GM12875 (cell line): ENCODE measurements around the gene TNFAIP8L3.

Source experiments
- H3K4me3 ChIP-seq: one replicate; pipeline ENCODE4 v1.5.1; 2011; ENCODE audit warnings: low read depth, low read length, control low read depth
- CTCF ChIP-seq: IDR thresholded peaks from 2 replicates; pipeline ENCODE4 v1.5.1; 2011; ENCODE audit warnings: low read depth, mild to moderate bottlenecking, control low read depth, inconsistent platforms, low read length, moderate library complexity, borderline replicate concordance; ENCODE audit not compliant: insufficient read depth

The TNFAIP8L3 gene

DNA sequence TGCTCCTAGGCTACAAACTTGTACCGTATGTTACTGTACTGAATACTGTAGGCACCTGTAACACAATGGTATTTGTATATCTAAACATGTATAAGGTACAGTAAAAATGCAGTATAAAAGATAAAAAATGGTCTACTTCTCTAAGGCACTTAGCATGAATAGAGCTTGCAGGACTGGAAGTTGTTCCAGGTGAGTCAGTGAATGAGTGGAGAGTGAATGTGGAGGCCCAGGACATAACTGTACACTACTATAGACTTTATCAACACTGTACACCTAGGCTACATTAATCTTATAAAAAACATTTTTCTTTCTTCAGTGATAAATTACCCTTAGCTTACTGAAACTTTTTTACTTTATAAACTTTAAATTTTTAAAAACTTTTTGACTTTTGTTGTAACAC, 12.5 kb downstream of the TNFAIP8L3 start:
- H3K4me3 ChIP-seq = no peak overlapping the region
- TF ChIP-seq CTCF = no peak

DNA sequence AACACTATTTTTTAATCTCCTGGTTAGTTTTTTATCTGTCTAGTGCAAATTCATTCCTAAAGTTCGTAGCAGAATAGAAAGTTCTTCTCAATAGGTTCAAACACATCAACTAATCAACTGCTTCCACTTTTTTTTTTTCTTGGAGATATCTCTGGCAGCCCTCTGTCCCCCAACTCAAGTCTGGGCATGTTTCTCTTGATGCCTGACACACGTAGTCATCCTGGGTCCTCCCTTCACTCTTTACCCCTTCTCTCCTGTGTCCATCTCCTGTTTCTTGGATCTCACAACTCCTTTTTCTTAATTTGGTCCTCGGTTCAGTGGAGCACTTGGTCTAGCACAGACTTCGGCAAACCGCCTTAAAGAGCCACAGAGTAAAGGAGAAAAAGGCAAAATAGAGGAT, 14.4 kb downstream of the TNFAIP8L3 start:
- TF ChIP-seq CTCF = no peak
- no peak overlapping the region for H3K4me3 ChIP-seq

DNA sequence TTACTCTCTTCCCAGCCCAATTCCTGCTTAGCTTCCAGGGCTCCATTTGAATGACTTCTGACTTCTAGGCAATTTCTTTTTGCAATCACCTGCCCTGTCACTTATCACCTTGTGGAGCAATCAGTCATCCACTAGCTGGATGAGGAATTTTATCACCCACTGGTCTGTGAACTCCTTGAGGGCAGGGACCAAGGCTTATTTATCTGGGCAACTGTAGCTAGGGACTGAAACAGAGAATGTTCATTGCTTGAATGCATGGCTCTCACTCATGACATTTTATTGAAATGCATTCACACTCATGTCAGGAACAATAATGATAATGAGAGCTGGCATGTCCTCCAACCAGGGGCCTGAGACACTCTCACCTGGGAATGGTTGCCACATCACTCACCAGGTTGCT, 15.5 kb downstream of the TNFAIP8L3 start:
- no peak for TF ChIP-seq CTCF
- no peak overlapping the region for H3K4me3 ChIP-seq

DNA sequence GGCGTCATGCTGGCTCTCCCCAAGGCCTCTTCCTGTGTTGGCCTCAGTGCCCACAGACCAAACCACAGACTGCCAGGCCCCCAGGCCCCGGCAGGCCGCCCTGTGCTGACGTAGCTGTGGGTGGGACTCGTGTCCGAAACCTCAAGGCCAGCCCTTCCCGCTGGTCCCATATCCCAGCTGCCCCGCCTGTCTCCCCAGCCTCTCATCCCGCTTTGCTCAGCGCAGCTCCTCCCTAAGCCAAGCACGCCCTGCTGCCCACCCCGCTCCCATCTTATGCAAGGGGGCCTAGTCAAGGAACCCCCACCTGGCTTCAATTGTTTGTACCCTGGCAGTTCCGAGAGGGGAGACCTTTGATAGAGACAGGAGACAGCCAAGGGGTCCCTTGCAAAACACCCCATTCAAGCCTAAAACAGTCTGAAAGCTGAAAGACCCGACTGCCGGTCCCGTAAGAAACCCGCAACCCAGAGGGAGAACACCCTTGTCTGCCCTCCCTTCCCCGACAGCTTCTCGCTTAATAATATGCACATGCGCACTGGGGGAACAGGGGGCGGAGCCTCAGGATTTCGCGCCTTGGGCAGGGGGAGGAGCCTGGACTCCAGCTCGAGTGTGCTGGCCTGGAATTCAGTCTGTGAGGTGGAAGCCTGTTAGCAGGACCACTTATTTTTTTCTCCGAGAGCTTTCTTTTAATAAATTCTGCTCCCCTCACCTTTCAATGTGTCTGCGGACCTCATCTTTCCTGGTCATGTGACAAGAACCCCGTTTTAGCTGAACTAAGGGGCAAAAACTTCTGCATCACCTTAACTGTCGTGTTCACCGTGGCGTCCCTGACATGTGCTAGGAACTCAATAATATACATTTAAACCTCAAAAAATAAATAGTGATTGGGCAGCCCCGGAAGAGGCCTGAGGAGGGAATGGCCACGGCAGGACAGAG, 17.2 kb downstream of the TNFAIP8L3 start:
- no peak overlapping the region for H3K4me3 ChIP-seq
- no peak for TF ChIP-seq CTCF

DNA sequence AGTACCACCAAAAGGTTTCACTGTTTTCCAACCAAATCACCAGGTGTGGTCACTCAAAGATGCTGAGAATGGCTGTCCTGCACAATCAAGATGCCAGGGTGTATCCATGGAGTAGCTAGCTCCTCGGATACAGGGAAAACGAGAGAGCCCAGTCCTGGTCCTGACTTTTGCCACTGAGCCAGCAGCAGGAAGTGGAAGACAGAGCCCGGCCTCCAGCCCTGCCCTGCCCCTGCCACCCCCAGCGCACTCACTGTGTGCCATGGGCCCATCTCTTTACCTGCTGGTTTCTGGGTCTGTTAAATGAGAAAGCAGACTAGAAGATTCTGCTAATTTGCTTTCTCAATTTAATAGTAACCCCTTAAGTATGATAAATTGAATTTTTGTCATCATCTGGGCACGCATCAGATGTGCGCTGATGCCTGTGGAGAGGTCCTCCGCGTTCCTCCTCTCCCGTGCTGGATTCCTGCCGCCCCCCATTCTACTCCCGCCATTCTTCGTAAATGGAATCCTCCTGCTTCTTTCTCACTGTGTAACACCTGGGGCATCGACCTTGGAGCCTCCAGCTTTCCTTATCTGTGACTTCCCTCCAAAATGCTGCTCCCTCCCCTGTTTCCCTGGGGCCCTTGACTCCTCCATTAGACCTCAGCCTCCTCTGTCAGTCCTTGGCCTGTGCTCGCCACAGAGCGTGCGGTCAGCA, 18.0 kb downstream of the TNFAIP8L3 start:
- no peak overlapping the region for H3K4me3 ChIP-seq
- no peak for TF ChIP-seq CTCF

- no peak for TF ChIP-seq CTCF
- no peak overlapping the region for H3K4me3 ChIP-seq
Measured at GRCh38 chr15:51075826-51076523, 18.7 kb downstream of the TNFAIP8L3 start.

DNA sequence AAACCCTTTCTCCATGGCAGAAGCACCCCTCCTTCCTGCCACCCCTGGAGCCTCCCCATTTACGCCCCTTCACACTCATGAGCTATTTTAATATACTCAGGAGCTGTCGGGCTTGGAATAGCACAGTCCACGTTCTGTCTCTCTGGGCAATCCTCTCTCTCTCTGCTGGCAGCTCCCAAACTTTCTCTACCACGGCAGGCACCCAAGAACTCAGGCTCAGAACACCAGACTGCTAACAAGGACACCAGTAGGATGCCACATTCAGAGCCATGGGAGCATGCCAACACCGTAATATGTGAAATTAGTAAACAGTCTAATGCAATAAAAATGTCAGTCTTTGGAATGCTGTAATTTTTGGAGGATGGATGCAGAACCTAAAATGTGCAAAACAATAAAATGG, 19.3 kb downstream of the TNFAIP8L3 start:
- no peak for TF ChIP-seq CTCF
- no peak overlapping the region for H3K4me3 ChIP-seq
